ENCODE data around the gene SPTBN1.

The SPTBN1 gene

GRCh38 chr2:54591551-54591950 lies 135.4 kb downstream of the SPTBN1 start:
- TF ChIP-seq CTCF (conservative IDR thresholded peaks at IDR 0.05; ENCODE audit: control insufficient read depth, insufficient read depth, low read depth, low read length) = no peak
- no peak for DNase-seq (ENCODE audit: low read depth)

DNA sequence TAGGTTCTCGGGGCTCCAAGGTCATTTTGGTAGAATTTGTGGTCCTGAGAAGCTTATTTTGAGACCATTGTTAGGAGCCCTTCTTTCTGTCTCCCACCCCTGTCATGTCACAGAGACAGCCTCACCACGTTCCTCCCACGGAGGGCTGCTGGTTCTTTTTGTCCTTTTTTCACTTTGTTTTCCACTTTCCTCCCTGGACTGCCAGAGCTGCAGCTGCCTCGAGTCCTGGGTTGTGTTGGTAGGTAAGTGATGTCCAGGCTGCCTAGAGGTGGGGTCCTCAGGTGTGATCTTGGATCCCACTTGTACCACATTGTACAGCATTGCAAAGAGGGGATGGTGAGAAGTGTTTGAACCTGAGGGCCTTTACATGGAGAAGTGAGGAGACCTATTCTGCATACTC lies 137.1 kb downstream of the SPTBN1 start:
- no peak overlapping the region for H3K4me3 ChIP-seq (ENCODE audit: control insufficient read depth, low read depth, low read length)
- DNase-seq (ENCODE audit: low read depth) = no peak
- no peak for TF ChIP-seq CTCF (conservative IDR thresholded peaks at IDR 0.05; ENCODE audit: control insufficient read depth, insufficient read depth, low read depth, low read length)

More at GRCh38 chr2:54591551-54591950, 135.4 kb downstream of the SPTBN1 start:
- no peak overlapping the region for H3K4me3 ChIP-seq (ENCODE audit: control insufficient read depth, low read depth, low read length)

DNA sequence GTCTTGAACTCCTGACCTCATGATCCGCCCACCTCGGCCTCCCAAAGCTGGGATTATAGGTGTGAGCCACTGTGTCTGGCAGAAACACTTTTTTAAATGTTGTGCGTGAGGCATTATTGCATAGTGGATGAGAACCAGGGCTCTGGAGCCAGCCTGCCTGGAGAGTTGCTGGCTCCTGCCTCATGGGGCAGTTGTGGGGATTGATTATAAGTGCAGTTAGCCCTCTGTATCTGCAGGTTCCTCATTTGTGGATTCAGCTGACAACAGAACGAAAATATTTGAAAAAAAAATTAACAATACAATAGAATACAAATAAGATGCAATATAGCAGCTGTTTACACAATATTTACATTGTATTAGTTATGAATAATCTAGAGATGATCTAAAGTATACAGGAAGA lies 137.9 kb downstream of the SPTBN1 start:
- no peak overlapping the region for H3K4me3 ChIP-seq (ENCODE audit: control insufficient read depth, low read depth, low read length)
- no peak for DNase-seq (ENCODE audit: low read depth)
- TF ChIP-seq CTCF (conservative IDR thresholded peaks at IDR 0.05; ENCODE audit: control insufficient read depth, insufficient read depth, low read depth, low read length) = no peak

DNA sequence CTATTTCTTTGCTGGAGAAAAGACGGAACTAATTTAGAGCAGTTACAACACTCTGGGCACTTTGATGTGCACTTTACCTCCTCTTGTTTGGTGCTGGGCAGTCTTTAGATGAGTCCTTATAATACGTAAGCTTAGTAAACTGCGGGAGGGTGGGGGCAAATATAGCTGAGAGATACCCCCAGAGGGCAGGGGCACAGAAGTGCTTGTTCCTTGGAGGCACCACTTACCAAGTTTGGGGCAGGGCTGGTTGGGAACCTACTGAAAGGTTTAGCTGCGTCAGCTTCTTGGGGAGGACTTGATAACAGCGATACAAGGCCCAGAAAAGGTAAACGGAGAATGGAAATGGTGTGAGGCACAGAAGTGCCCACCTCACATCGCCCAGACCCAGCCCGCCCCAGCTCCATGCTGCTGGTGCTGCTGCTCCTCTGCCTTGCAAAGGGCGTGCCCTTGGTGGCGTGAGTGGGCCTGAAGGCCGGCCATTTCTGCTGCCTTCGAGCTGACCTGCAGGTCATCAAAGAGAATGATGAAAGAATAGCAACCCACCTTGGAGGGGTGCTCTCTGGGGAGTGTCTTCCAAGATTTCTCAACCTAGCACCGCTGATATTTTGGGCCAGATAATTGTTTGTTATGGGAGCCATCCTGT lies 139.2 kb downstream of the SPTBN1 start:
- H3K4me3 ChIP-seq (ENCODE audit: control insufficient read depth, low read depth, low read length) = no peak overlapping the region
- DNase-seq (ENCODE audit: low read depth) = no peak
- no peak for TF ChIP-seq CTCF (conservative IDR thresholded peaks at IDR 0.05; ENCODE audit: control insufficient read depth, insufficient read depth, low read depth, low read length)

GRCh38 chr2:54595999-54596902 lies 140.1 kb downstream of the SPTBN1 start:
- DNase-seq (ENCODE audit: low read depth) = no peak
- H3K4me3 ChIP-seq (ENCODE audit: control insufficient read depth, low read depth, low read length) = no peak overlapping the region
- TF ChIP-seq CTCF (conservative IDR thresholded peaks at IDR 0.05; ENCODE audit: control insufficient read depth, insufficient read depth, low read depth, low read length) = no peak

GRCh38 chr2:54597153-54597848 lies 141.2 kb downstream of the SPTBN1 start:
- TF ChIP-seq CTCF (conservative IDR thresholded peaks at IDR 0.05; ENCODE audit: control insufficient read depth, insufficient read depth, low read depth, low read length) = no peak
- no peak overlapping the region for H3K4me3 ChIP-seq (ENCODE audit: control insufficient read depth, low read depth, low read length)
- no peak for DNase-seq (ENCODE audit: low read depth)
